Mesendoderm (in vitro differentiated cells): ENCODE measurements around the gene TMEM9.

ENCODE experiments used
- DNase-seq: peaks from one replicate; pipeline ENCODE4 v3.0.0; 2013
- H2AK5ac ChIP-seq: 2 replicates; pipeline ENCODE4 v1.6.1; 2013; ENCODE audit warnings: low read length, inconsistent platforms
- H2BK120ac ChIP-seq: 2 replicates; pipeline ENCODE4 v1.6.1; 2013; ENCODE audit warnings: low read depth, mild to moderate bottlenecking, low read length, moderate library complexity, mixed read lengths
- H2BK15ac ChIP-seq: replicated peaks from 2 replicates; pipeline ENCODE4 v1.6.1; 2013; ENCODE audit warnings: low read depth, mild to moderate bottlenecking, moderate library complexity
- H2BK5ac ChIP-seq: 2 replicates; pipeline ENCODE4 v1.6.1; 2013; ENCODE audit warnings: low read length, inconsistent platforms
- H3K18ac ChIP-seq: 2 replicates; pipeline ENCODE4 v1.6.1; 2013; ENCODE audit warnings: mild to moderate bottlenecking, low read length, mixed read lengths
- H3K23ac ChIP-seq: one replicate; pipeline ENCODE4 v1.6.1; 2013; ENCODE audit warnings: low read length
- H3K27ac ChIP-seq: 2 replicates; pipeline ENCODE4 v1.5.1; 2013; ENCODE audit warnings: low read depth, mild to moderate bottlenecking, inconsistent platforms, low read length, moderate library complexity
- H3K27me3 ChIP-seq: 2 replicates; pipeline ENCODE4 v1.6.1; 2013; ENCODE audit warnings: low read length, control low read depth, mild to moderate bottlenecking, inconsistent platforms; ENCODE audit not compliant: insufficient read depth, poor library complexity
- H3K36me3 ChIP-seq: 2 replicates; pipeline ENCODE4 v1.6.1; 2013; ENCODE audit warnings: low read length, inconsistent platforms; ENCODE audit not compliant: control insufficient read depth, insufficient read depth
- H3K4ac ChIP-seq: one replicate; pipeline ENCODE4 v1.6.1; 2013; ENCODE audit warnings: low read depth, mild to moderate bottlenecking, low read length, moderate library complexity
- H3K4me1 ChIP-seq: 2 replicates; pipeline ENCODE4 v1.6.1; 2013; ENCODE audit warnings: low read depth, low read length, inconsistent platforms; ENCODE audit not compliant: control insufficient read depth
- H3K4me2 ChIP-seq: 2 replicates; pipeline ENCODE4 v1.6.1; 2013; ENCODE audit warnings: low read length
- H3K4me3 ChIP-seq: 2 replicates; pipeline ENCODE4 v1.5.1; 2013; ENCODE audit warnings: mild to moderate bottlenecking, low read length
- H3K56ac ChIP-seq: one replicate; pipeline ENCODE4 v1.6.1; 2013; ENCODE audit warnings: low read length
- H3K79me1 ChIP-seq: 2 replicates; pipeline ENCODE4 v1.6.1; 2013; ENCODE audit warnings: low read length, inconsistent platforms
- H3K79me2 ChIP-seq: 2 replicates; pipeline ENCODE4 v1.6.1; 2013; ENCODE audit warnings: mild to moderate bottlenecking, low read length; ENCODE audit not compliant: control insufficient read depth, insufficient read depth
- H3K9ac ChIP-seq: 2 replicates; pipeline ENCODE4 v1.6.1; 2013; ENCODE audit warnings: low read length, inconsistent platforms
- H4K5ac ChIP-seq: one replicate; pipeline ENCODE4 v1.6.1; 2013; ENCODE audit warnings: low read length
- H4K8ac ChIP-seq: one replicate; pipeline ENCODE4 v1.6.1; 2013; ENCODE audit warnings: low read depth, mild to moderate bottlenecking, control low read depth, low read length, moderate library complexity
- WGBS: extraction: QIAGEN DNeasy Blood & Tissue Kit; methylation state at CpG from one replicate; pipeline ENCODE4 v1.1.7; 2013; ENCODE audit warnings: low lambda C conversion rate, missing lambda C conversion rate; ENCODE audit not compliant: insufficient coverage; ENCODE audit errors: extremely low coverage; 5-methylcytosine and 5-hydroxymethylcytosine counted together

Gene TMEM9

DNA sequence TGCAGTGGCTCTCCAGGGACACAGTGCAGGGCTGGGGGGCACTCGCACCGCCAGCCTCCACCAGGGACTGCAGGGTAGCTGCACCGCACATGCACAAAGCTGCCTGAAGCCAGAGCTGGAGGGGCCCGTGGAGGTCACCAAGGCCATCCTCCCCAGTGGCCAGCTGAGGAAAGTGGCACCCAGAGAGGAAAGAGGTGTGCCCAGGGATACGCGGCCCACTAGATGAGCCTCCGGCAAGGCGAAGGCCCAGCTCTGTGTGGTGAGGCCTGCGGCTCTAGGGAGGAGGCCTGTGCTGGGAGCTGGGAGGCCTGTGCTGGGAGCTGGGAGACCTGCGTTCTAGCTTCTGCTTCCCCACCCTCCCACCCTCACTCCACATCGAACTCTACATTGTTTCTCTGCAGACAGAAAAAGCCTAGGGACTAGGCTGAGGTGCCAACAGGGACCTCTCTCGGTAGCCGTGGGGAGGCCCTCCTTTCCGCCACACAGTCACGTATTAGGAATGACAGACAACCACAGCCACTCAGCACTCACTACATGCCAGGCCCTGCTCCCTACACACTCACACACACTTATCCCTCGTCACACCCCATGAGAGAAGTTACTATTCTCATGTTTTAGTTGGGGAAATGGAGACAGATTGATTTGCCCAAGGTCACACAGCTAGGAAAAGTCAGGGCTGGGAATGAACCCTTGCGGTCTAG, 26.4 kb downstream of the TMEM9 start:
- DNase-seq, result peak; percentile 9
- Histone ChIP-seq H3K9ac (no peak overlapping the region), H3K4me3 (no peak overlapping the region), H3K4ac (no peak overlapping the region), H3K79me1 (no peaks in the 10 kb centered on the region), H3K4me1 (no peaks in the 10 kb centered on the region), H3K56ac (no peak overlapping the region), H2BK120ac (no peak overlapping the region), H3K27ac (no peak overlapping the region), H3K23ac (no peak overlapping the region), H3K18ac (no peak overlapping the region), H2BK5ac (no peak overlapping the region), H4K8ac (no peak overlapping the region), H2AK5ac (no peak overlapping the region), H3K79me2 (no peaks in the 10 kb centered on the region), H4K5ac (no peak overlapping the region), H3K36me3 (no peaks in the 10 kb centered on the region), H3K4me2 (no peak overlapping the region), H3K27me3 (no peaks in the 10 kb centered on the region), H2BK15ac (no peak overlapping the region)
- no CpG with 5 or more reads among the region's 17 CpGs for WGBS

DNA sequence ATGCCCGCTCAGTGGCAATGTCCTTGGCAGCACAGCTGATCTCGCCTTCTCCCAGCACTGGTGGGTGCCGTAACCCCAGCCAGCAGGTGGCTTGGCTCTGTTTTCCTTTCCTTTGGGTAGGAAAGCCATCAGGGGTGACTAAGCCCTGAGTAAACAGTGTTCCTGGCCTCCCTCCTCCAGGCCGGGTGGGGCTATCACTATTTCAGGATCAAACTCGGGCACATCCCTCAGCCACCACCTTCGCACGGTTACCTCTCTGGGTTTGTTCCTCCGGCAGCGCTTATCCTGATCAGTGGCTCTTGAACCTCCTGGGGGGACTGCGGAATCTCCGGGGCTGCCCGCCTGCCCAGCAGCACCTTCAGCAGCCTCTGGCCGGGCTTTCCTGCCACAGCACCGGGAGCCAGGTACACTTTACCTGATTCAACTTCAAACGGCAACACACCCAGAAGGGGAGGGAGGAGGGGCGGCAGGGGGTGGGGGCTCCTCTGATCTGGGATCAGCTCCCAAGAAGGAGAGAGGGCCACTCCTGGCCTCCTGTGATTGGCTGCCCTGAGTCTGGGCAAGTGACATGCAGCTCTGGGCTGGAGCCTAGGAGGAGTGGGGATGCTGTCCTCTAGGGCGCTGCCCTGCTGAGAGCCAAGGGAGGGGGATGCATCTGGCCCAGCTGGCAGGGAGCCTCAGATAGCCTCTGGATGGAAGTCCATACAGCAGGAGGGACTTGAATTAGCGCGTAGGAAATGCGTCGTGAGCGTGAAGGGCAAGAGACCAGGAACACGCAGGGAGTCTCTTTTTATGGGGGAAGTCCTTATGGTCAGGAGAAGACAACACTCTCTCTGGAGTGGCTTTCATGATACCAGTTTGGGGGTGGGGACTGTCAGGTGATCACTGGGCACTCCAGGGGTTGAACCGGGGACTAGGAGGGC, 27.2 kb downstream of the TMEM9 start, which contains the start of gene ASCL5:
Gene ASCL5 (minus strand): TSS at position 353 of the 923 bp plus-strand sequence. CDS start 11,812 bp downstream, outside the sequence.
- Histone ChIP-seq H3K27ac (no peak within 1 kb of the TSS), H3K79me1 (no peaks in the 10 kb centered on the region), H3K9ac (no peak within 1 kb of the TSS), H3K27me3 (no peaks in the 10 kb centered on the region), H3K18ac (no peak within 1 kb of the TSS), H3K23ac (no peak within 1 kb of the TSS), H3K36me3 (no peaks in the 10 kb centered on the region), H2BK5ac (no peak within 1 kb of the TSS), H3K56ac (no peak within 1 kb of the TSS), H4K5ac (no peak within 1 kb of the TSS), H2BK120ac (no peak within 1 kb of the TSS), H3K79me2 (no peaks in the 10 kb centered on the region), H3K4me3 (no peak within 1 kb of the TSS), H4K8ac (no peak within 1 kb of the TSS), H3K4me1 (no peaks in the 10 kb centered on the region), H2BK15ac (no peak within 1 kb of the TSS), H3K4ac (no peak within 1 kb of the TSS), H2AK5ac (no peak within 1 kb of the TSS), H3K4me2 (no peak within 1 kb of the TSS)
- peak; percentile 76 for DNase-seq
- WGBS, result no CpG with 5 or more reads among the region's 24 CpGs

DNA sequence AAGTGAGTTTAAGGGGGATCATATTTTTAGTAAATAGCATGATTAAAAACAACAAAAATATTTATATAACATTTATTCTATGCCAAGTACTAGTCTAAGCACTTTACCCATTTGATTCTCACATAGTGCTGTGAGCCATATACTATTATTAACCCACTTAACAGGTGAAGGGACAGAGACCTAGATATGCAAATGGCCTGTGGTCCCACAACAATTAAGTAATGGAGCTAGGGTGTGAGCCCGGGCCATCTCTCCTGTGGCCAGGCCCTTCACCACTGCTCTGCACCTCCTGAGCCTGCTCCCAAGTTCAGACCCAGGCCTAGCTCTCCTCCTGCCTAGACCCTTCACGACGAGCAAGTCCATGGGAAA, 27.8 kb downstream of the TMEM9 start:
- Histone ChIP-seq H4K8ac (no peak overlapping the region), H3K79me2 (no peaks in the 10 kb centered on the region), H4K5ac (no peak overlapping the region), H2BK5ac (no peak overlapping the region), H3K4ac (no peak overlapping the region), H3K36me3 (no peaks in the 10 kb centered on the region), H3K79me1 (no peaks in the 10 kb centered on the region), H3K18ac (no peak overlapping the region), H2BK120ac (no peak overlapping the region), H3K56ac (no peak overlapping the region), H2BK15ac (no peak overlapping the region), H3K27ac (no peak overlapping the region), H3K4me3 (no peak overlapping the region), H3K4me1 (no peaks in the 10 kb centered on the region), H2AK5ac (no peak overlapping the region), H3K23ac (no peak overlapping the region), H3K4me2 (no peak overlapping the region), H3K9ac (no peak overlapping the region), H3K27me3 (no peaks in the 10 kb centered on the region)
- no peak for DNase-seq
- no CpG with 5 or more reads among the region's 3 CpGs for WGBS

DNA sequence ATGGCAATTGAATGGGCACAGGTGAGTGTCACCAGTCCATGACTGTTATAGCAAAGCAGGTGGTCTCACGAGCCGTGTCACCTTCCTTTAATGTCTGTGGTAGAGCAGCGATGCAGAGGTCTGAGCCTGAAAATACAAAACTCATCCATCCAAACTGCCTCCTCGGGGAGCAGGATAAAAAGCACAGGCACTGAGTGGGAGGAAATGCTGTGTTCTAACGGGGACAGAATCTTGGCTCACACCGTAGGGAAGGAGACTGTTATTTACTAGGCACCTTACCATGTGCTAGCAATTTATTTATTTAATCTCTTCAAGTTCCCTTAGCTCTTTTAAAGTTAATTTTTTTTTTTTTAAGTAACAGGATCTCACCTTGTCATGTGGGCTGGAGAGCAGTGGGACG, 28.5 kb downstream of the TMEM9 start:
- WGBS, result no CpG with 5 or more reads among the region's 7 CpGs
- H4K8ac ChIP-seq, result no peak overlapping the region
- no peaks in the 10 kb centered on the region for H3K27me3 ChIP-seq
- H2AK5ac ChIP-seq, result no peak overlapping the region
- H3K79me1 ChIP-seq, result no peaks in the 10 kb centered on the region
- H2BK15ac ChIP-seq, result no peak overlapping the region
- H3K9ac ChIP-seq, result no peak overlapping the region
- no peak overlapping the region for H3K4ac ChIP-seq
- no peak for DNase-seq
- H2BK5ac ChIP-seq, result no peak overlapping the region
- no peak overlapping the region for H3K23ac ChIP-seq
- no peak overlapping the region for H3K4me3 ChIP-seq
- H3K36me3 ChIP-seq, result no peaks in the 10 kb centered on the region
- H3K27ac ChIP-seq, result no peak overlapping the region
- no peaks in the 10 kb centered on the region for H3K4me1 ChIP-seq
- H3K79me2 ChIP-seq, result no peaks in the 10 kb centered on the region
- H4K5ac ChIP-seq, result no peak overlapping the region
- no peak overlapping the region for H3K4me2 ChIP-seq
- H3K18ac ChIP-seq, result no peak overlapping the region
- no peak overlapping the region for H3K56ac ChIP-seq
- H2BK120ac ChIP-seq, result no peak overlapping the region

DNA sequence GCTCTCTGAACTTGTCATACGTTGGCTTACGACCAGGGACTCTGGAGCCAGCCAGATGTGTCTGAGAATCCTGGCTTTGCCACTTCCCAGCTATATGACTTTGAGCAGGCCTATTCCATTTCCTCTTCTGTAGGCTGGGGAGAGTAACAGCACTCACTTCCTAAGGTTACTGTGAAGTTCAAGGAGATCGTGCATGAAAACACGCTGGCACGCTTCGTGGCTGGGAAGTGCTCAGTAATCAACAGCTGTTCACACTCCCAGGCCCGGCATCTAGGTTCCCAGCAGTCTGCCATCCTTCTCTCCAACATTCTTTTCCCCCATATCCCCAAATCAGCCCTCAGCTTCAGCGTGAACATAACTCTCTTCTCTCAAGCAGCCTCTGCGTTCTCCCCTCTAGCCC, 29.3 kb downstream of the TMEM9 start:
- Histone ChIP-seq H3K4me2 (no peak overlapping the region), H3K79me2 (no peaks in the 10 kb centered on the region), H3K4me1 (no peaks in the 10 kb centered on the region), H3K9ac (no peak overlapping the region), H4K8ac (no peak overlapping the region), H2BK15ac (no peak overlapping the region), H4K5ac (no peak overlapping the region), H3K27me3 (no peaks in the 10 kb centered on the region), H3K27ac (no peak overlapping the region), H2BK5ac (no peak overlapping the region), H3K18ac (no peak overlapping the region), H3K4me3 (no peak overlapping the region), H2AK5ac (no peak overlapping the region), H3K36me3 (no peaks in the 10 kb centered on the region), H3K56ac (no peak overlapping the region), H2BK120ac (no peak overlapping the region), H3K4ac (no peak overlapping the region), H3K23ac (no peak overlapping the region), H3K79me1 (no peaks in the 10 kb centered on the region)
- DNase-seq, result no peak
- WGBS, result no CpG with 5 or more reads among the region's 9 CpGs
